ENCODE measurements around the gene SNX8.

GRCh38 chr7:2287745-2288144, 26.5 kb downstream of the SNX8 start:
- no peak for TF ChIP-seq CTCF (IDR thresholded peaks at IDR 0.05)
- TF ChIP-seq EP300 (IDR thresholded peaks at IDR 0.05): no peak
